ENCODE results near the gene HS3ST1.

HS3ST1 gene

DNA sequence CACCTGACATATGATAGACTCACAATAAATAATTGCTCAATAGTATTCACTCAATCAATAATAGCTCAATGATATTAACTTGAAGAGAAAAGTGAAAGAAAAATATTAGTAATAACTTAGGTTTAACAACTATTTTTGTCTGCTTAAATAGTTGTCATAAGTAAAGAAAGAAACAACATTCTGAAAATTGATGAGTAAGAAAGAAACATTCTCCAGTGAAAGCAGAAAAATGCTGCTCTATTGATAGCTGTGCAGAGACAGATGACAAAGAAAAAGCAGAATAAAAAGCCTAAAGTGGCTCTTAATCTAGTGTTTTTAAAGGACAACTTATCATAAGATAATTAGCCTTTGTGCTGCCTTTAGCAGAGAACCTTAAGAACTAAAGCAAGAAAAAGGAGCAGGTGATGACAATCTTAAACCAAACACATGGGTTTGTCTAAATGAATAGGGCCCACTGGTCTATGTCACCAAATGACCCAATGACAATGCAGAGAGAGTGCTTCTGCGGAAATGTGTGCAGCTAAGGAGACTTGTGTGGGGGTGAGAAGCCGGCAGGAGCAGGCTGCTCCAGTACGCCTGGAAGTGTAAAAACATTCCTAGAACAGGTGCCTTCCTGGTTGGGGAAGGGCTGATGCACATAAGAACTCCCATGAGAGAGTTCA, 13.2 kb downstream of the HS3ST1 start:
- no peak overlapping the region for H3K4me3 ChIP-seq (ENCODE audit: low read depth, low read length)
- no peak for DNase-seq (ENCODE audit: low read depth, low spot score)
- TF ChIP-seq CTCF (IDR thresholded peaks at IDR 0.05; ENCODE audit: insufficient read depth, low read length, missing control alignments) = no peak
- ChIA-PET CTCF (no interaction called here), POLR2A (no interaction called here)

GRCh38 chr4:11412211-11412610, 16.5 kb downstream of the HS3ST1 start:
- DNase-seq (ENCODE audit: low read depth, low spot score) = no peak
- TF ChIP-seq CTCF (IDR thresholded peaks at IDR 0.05; ENCODE audit: insufficient read depth, low read length, missing control alignments) = no peak
- POLR2A ChIA-PET = no interaction called here
- no peak overlapping the region for H3K4me3 ChIP-seq (ENCODE audit: low read depth, low read length)
- CTCF ChIA-PET = no interaction called here

DNA sequence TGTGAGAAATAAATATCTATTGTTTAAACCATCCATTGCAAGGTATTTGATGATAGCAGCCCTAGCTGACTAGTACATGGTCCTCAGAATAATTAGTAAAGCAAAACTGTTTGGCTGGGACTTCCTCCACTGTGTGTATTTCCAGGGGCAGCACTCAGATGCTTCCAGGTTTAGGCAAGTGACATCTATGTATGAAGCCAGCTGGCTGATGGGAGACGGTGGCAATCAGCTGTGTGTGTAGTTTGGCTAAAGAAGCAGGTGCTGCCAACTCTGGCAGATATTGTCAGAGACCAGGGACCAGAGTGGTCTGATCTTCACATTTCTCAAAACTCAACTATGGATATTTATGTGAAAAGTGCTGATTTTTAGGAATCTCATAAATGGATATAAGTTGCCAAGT, 19.1 kb downstream of the HS3ST1 start:
- DNase-seq (ENCODE audit: low read depth, low spot score) = no peak
- TF ChIP-seq CTCF (IDR thresholded peaks at IDR 0.05; ENCODE audit: insufficient read depth, low read length, missing control alignments) = no peak
- H3K4me3 ChIP-seq (ENCODE audit: low read depth, low read length) = no peak overlapping the region
- ChIA-PET CTCF (no interaction called here), POLR2A (no interaction called here)

DNA sequence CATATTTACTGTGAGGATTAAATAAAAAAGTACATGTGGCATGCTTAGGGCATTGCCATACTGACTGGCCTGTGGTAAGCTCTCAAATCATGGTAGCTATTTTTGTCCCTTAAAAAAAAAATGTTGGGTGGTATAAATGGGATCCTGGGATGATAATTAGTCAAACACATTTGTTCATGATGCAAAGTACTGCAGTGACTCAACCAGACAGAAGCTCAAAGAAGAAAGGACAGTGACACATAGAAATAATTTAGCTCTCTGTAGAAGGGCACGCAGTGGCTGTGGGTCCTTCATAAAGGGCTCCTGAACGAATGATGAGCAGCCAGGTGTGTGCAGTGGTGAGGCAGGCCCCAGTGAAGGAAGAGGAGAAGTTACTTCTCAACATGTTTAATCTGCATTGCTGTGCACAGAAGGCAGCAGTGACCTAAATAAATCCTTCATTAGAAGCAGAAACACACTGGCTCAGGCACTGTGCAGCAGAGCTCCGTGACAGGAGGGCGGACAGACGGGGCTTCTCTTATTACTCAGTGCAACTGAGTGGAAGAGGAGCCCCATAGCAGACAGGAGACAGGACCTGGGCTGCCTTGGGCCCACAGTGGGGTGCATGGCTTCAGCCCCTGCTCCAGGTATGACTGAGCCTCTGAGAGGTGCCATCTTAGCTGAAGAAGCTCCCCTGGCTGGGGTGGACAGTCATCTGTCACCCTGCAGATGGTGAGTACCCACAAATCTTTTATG, 20.3 kb downstream of the HS3ST1 start:
- POLR2A ChIA-PET = no interaction called here
- TF ChIP-seq CTCF (IDR thresholded peaks at IDR 0.05; ENCODE audit: insufficient read depth, low read length, missing control alignments) = no peak
- H3K4me3 ChIP-seq (ENCODE audit: low read depth, low read length) = no peak overlapping the region
- no peak for DNase-seq (ENCODE audit: low read depth, low spot score)
- CTCF ChIA-PET = no interaction called here

DNA sequence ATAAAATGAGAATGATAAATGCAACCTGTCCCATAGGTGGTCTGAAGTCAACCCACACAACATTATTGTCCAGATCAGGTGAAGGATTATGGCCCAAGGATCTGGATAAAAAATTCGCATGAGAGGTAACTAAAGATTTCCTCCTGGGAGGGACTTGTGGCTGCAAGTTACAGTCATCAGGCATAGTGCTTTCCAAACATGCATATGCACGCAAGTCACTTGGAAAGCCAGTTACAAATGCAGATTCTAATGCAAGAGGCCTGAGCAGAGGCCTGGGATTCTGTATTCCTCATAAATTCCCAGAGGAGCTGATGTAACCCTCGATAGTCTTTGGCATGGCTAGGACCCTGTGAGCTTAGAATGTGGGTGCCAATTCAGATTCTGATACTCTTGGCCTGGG, 21.1 kb downstream of the HS3ST1 start:
- ChIA-PET POLR2A (no interaction called here), CTCF (no interaction called here)
- DNase-seq (ENCODE audit: low read depth, low spot score) = no peak
- no peak for TF ChIP-seq CTCF (IDR thresholded peaks at IDR 0.05; ENCODE audit: insufficient read depth, low read length, missing control alignments)
- no peak overlapping the region for H3K4me3 ChIP-seq (ENCODE audit: low read depth, low read length)

DNA sequence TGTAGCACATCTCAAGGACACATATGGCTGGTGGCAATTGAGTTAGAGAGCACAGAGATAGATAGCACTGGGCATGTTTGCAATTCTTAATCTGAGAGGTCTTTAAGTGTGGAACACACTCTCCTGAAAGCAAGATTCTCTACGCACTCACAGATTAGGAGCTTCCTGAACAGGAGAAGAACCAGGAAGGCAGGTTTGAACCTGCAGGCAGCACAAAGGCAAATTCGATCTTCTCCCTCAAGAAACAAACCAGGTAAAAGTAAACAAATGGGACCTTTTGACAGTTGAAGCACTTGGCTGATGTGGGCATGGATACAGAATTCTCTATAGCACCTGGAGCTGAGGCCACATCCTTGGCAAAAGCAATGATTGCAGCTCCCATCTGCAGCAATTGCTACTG, 24.3 kb downstream of the HS3ST1 start:
- H3K4me3 ChIP-seq (ENCODE audit: low read depth, low read length) = no peak overlapping the region
- DNase-seq (ENCODE audit: low read depth, low spot score) = no peak
- CTCF ChIA-PET = no interaction called here
- no peak for TF ChIP-seq CTCF (IDR thresholded peaks at IDR 0.05; ENCODE audit: insufficient read depth, low read length, missing control alignments)
- POLR2A ChIA-PET = no interaction called here
